Heart left ventricle (tissue), 16 donors: ENCODE results near the gene ZYX. TPM values are rescaled to one million over a fixed set of nuclear protein-coding genes. Genes with fewer than 3 reads are reported as not detected.

Experiments
- ATAC-seq, 4 donors: fragments of 200-7000 bp; cut with Tn5 transposase; one replicate each; pipeline ENCODE4 v1.9.1; 2020 to 2022; ENCODE audit warnings: moderate library complexity in 4 of 4, mild to moderate bottlenecking in 3 of 4, moderate number of reproducible peaks in 1 of 4
- DNase-seq, 5 donors: peaks; one replicate each; pipeline ENCODE4 v3.0.0-alpha.2; 2020
- H3K27ac ChIP-seq, 12 donors: fragments of 200-600 bp; sonication (generic) in 4 of 12; one replicate each; pipeline versions ENCODE4 v1.5.0 to v1.8.0; 2016 to 2022; ENCODE audit warnings: mild to moderate bottlenecking in 2 of 12
- H3K27me3 ChIP-seq, 9 donors: fragments of 200-600 bp; sonication (generic) in 2 of 9; one replicate each; pipeline versions ENCODE4 v1.5.1 to v1.8.0; 2016 to 2022; ENCODE audit warnings: mild to moderate bottlenecking in 3 of 9
- H3K36me3 ChIP-seq, 9 donors: fragments of 200-600 bp; sonication (generic) in 2 of 9; one replicate each; pipeline versions ENCODE4 v1.5.0 to v1.8.0; 2018 to 2022; ENCODE audit warnings: mild to moderate bottlenecking in 2 of 9
- H3K4me1 ChIP-seq, 12 donors: fragments of 200-600 bp; sonication (generic) in 4 of 12; one replicate each; pipeline versions ENCODE4 v1.5.0 to v1.8.0; 2016 to 2022; ENCODE audit warnings: mild to moderate bottlenecking in 3 of 12
- H3K4me3 ChIP-seq, 12 donors: fragments of 200-600 bp; sonication (generic) in 4 of 12; one replicate each; pipeline versions ENCODE4 v1.5.0 to v1.8.0; 2017 to 2022; ENCODE audit warnings: mild to moderate bottlenecking in 9 of 12, moderate library complexity in 4 of 12
- H3K9me3 ChIP-seq, 12 donors: fragments of 200-600 bp; sonication (generic) in 4 of 12; one replicate each; pipeline versions ENCODE4 v1.5.0 to v1.8.0; 2016 to 2022; ENCODE audit warnings: mild to moderate bottlenecking in 1 of 12
- POLR2A ChIP-seq, 2 donors: fragments of 450-650 bp; IDR thresholded peaks; one replicate each; pipeline ENCODE4 v1.6.1; 2017; ENCODE audit warnings: antibody characterized with exemption in 2 of 2, mild to moderate bottlenecking in 2 of 2, moderate library complexity in 2 of 2
- WGBS, 4 donors: extraction: QIAGEN DNeasy Blood & Tissue Kit in 2 of 4; methylation state at CpG; one replicate each; pipeline versions ENCODE4 v1.1.5 to v1.1.7; 2013 to 2018; 5-methylcytosine and 5-hydroxymethylcytosine counted together
- intact Hi-C, 10 donors: fragments of 100-400 bp; cut with DNase I; formaldehyde crosslinking; loops; one replicate each; pipeline versions ENCODE4 v1.11.1 to v1.14.2; 2022
- polyA plus RNA-seq, 2 donors: library from polyadenylated mRNA; stranded (reverse); fragments of 200-250 nt; gene quantifications; one replicate each; pipeline ENCODE4 v1.2.3, GENCODE V29; 2013
- total RNA-seq, 9 donors: library from RNA; depleted of rRNA in 2 of 9; stranded (reverse); fragments of >200 nt in 2 of 9; fragmentation: NEBNext Ultra II Directional in 3 of 9; extraction: Animal tissue kit (Norgen Biotek cat#: 25700) in 3 of 9; gene quantifications; one replicate each; pipeline versions ENCODE4 v1.1.0 to v1.2.4, GENCODE V29; 2016 to 2023
- TF ChIP-seq, protein P1 (sequence below), 12 donors: fragments of 200-600 bp; sonication (generic) in 4 of 12; IDR thresholded peaks; one replicate each; pipeline versions ENCODE4 v1.5.0 to v1.8.0; 2018 to 2022; ENCODE audit warnings: antibody characterized with exemption in 12 of 12, mild to moderate bottlenecking in 5 of 12
- donor health status: ischemic (EF 13 %, LVEDD 7.1; RV severe dilation, severe dysfunction).
- donor health status: healthy with polysubstance abuse.
- donor health status: DM: no; HTN: yes; CAD: no.
- donor health status: DM: no; HTN: no; CAD: no.
- donor health status: ischemic (EF 25% LVEDD 6.9; RV normal size, moderate dysfunction).
- donor health status: ischemic (EF 25% LVEDD 5.7; RV mildly dilated, moderate dysfunction).
- donor health status: healthy.
- donor health status: DM: yes; HTN: yes; CAD: no.
- donor health status: ischemic (EF 35%, LVEDD 5.7; RV mildly dilated, moderate dysfunction).
- donor health status: nonischemic (EF 11% LVEDD 7.7; RV severe dilation, severe dysfunction).
- donor health status: DM: yes; HTN: yes; CAD: no.
- donor health status: PGD.
- donor health status: ischemic (EF 29% LVEDD 5.4; RV normal size, mild dysfunction).
- donor health status: nonischemic (EF 23%, LVEDD 6.1; RV moderate dilation, normal function).

The ZYX gene
- total and polyA plus RNA-seq, 11 donors: 55.9 to 217 (median 79.4) TPM

- intact Hi-C loops: loop anchor here in 6 of 10 donors (5.0 to 10.0 kb wide), 6 partner anchors 32 to 520 kb away; partner anchors contain the start of genes CASP2 (in 4 of the 6), TMEM139 (in 2 of the 6) and TCAF1 (in 1 of the 6)
- peak overlapping the region in 9 of 12 donors; percentile 2 to 96 (median 88) for H3K4me3 ChIP-seq
- TF ChIP-seq POLR2A (IDR thresholded peaks at IDR 0.05): no peak
- TF ChIP-seq, protein P1, sequence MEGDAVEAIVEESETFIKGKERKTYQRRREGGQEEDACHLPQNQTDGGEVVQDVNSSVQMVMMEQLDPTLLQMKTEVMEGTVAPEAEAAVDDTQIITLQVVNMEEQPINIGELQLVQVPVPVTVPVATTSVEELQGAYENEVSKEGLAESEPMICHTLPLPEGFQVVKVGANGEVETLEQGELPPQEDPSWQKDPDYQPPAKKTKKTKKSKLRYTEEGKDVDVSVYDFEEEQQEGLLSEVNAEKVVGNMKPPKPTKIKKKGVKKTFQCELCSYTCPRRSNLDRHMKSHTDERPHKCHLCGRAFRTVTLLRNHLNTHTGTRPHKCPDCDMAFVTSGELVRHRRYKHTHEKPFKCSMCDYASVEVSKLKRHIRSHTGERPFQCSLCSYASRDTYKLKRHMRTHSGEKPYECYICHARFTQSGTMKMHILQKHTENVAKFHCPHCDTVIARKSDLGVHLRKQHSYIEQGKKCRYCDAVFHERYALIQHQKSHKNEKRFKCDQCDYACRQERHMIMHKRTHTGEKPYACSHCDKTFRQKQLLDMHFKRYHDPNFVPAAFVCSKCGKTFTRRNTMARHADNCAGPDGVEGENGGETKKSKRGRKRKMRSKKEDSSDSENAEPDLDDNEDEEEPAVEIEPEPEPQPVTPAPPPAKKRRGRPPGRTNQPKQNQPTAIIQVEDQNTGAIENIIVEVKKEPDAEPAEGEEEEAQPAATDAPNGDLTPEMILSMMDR (IDR thresholded peaks at IDR 0.05): no peak
- no peaks in the 10 kb centered on the region for H3K9me3 ChIP-seq
- 62 to 68% (median 67%) methylated on average over 14 of the region's 14 CpGs for WGBS, 4 donors
- no peak for ATAC-seq
- peak in 3 of 5 donors; percentile 42 to 62 (median 46) for DNase-seq
- H3K4me1 ChIP-seq: peaks cover 7 to 78% (median 50%) of the 10 kb centered on the region in 12 donors
- H3K27me3 ChIP-seq: no peaks in the 10 kb centered on the region
- H3K27ac ChIP-seq: peak overlapping the region in 10 of 12 donors; percentile 25 to 100 (median 49)
- H3K36me3 ChIP-seq: peaks cover 0 to 55% (median 31%) of the 10 kb centered on the region in 9 donors
Observed at GRCh38 chr7:143384661-143385631, 3.8 kb downstream of the ZYX start.

GRCh38 chr7:143385891-143386781 lies 5.0 kb downstream of the ZYX start:
- ATAC-seq (peak in 1 of 4 donors; percentile 25), DNase-seq (peak in 2 of 5 donors; percentile 56 to 71)
- intact Hi-C loops: loop anchor here in 2 of 10 donors (10.0 kb wide), 2 partner anchors 101 to 519 kb away; partner anchors contain the start of genes CASP2 (in 2 of the 2), TMEM139 (in 2 of the 2) and TCAF1 (in 1 of the 2)
- peaks cover 0 to 66% (median 41%) of the 10 kb centered on the region in 9 donors for H3K36me3 ChIP-seq
- H3K27me3 ChIP-seq: no peaks in the 10 kb centered on the region
- peaks cover 7 to 89% (median 59%) of the 10 kb centered on the region in 12 donors for H3K4me1 ChIP-seq
- no peak for TF ChIP-seq POLR2A (IDR thresholded peaks at IDR 0.05)
- TF ChIP-seq, protein P1 (IDR thresholded peaks at IDR 0.05): no peak
- 31 to 36% (median 34%) methylated on average over 14 to 19 of the region's 19 CpGs for WGBS, 4 donors
- H3K9me3 ChIP-seq: no peaks in the 10 kb centered on the region
- H3K4me3 ChIP-seq: peak overlapping the region in 5 of 12 donors; percentile 16 to 95 (median 23)
- H3K27ac ChIP-seq: peak overlapping the region in 5 of 12 donors; percentile 22 to 100 (median 24)

DNA sequence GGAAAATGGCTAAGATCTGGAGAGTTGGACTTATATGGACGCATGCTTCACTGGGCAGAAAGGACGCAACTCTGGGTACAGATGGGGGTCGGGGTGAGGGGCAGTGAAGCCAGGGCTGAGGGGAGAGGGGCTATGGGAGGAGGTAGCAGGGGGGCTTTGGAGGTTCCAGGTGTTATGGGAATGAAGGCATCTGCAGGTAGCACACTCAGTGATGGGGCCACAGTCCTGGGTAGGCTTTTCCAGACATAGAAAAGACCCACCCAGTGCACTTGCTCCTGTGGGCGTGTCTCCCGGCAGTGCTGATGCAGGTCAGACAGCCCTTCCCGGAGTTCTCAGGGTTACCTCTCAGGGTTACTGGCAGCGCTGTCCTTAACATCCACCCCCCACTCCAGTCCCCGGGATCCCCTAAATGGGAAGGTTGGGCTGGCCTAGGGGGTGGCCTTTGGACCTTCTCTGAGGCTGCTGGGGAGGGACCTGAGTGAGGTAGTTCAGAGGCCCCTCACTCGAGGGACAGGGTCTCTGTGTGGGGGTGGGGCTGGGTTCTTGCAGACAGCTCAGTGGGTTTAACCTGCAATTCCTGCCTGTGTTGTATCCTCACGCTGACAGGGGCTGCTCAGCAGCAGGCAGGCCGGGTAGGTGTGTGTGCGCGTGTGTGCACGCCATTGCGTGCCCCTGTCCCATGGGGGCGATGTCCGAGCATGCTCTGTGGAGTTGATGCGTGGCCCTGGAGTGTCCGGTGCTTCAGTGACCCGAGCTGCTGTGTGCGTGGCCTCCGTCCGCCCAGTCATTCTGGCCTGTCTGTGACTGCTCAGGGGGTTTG lies 6.2 kb downstream of the ZYX start:
- ATAC-seq (no peak), DNase-seq (no peak)
- TF ChIP-seq POLR2A (IDR thresholded peaks at IDR 0.05): no peak
- TF ChIP-seq, protein P1 (IDR thresholded peaks at IDR 0.05): no peak
- WGBS, 4 donors: 75 to 87% (median 84%) methylated on average over 14 to 23 of the region's 23 CpGs
- H3K4me3 ChIP-seq: no peak overlapping the region
- H3K9me3 ChIP-seq: no peaks in the 10 kb centered on the region
- H3K27ac ChIP-seq: peak overlapping the region in 2 of 12 donors; percentile 99 to 100
- intact Hi-C loops: loop anchor here in 2 of 10 donors (10.0 kb wide), 2 partner anchors 103 to 517 kb away; partner anchors contain the start of genes CASP2 (in 2 of the 2), TMEM139 (in 2 of the 2) and TCAF1 (in 1 of the 2)
- H3K27me3 ChIP-seq: no peaks in the 10 kb centered on the region
- peaks cover 7 to 97% (median 68%) of the 10 kb centered on the region in 12 donors for H3K4me1 ChIP-seq
- H3K36me3 ChIP-seq: peaks cover 0 to 77% (median 46%) of the 10 kb centered on the region in 9 donors
